SK-N-MC (cell line): ENCODE results near the gene CLDND2.

Experiments used
- EZH2 ChIP-seq: fragments of 200-600 bp; sonication (generic); IDR thresholded peaks from one replicate; pipeline ENCODE4 v1.6.1; 2017; ENCODE audit warnings: antibody characterized with exemption
- POLR2AphosphoS5 ChIP-seq: IDR thresholded peaks from 2 replicates; pipeline ENCODE4 v1.6.1; 2012; ENCODE audit warnings: mild to moderate bottlenecking, low read depth, low read length, borderline replicate concordance

GRCh38 chr19:51380379-51380778 lies 11.6 kb upstream of the CLDND2 start:
- TF ChIP-seq POLR2AphosphoS5 (no peak), EZH2 (no peak)
